GM18499 (cell line): ENCODE measurements around the gene RHNO1.

Source experiments
- ATAC-seq: cut with Tn5 transposase; IDR thresholded peaks from one replicate; pipeline ENCODE4 v1.9.1; 2021; ENCODE audit warnings: moderate number of reproducible peaks; ENCODE audit not compliant: insufficient read depth, unreplicated experiment

RHNO1 gene

GRCh38 chr12:2895511-2895910, 18.5 kb downstream of the RHNO1 start:
- ATAC-seq = no peak

- no peak for ATAC-seq
These were observed 20.4 kb downstream of the RHNO1 start for GRCh38 chr12:2897418-2897817.

GRCh38 chr12:2900642-2901041, 23.6 kb downstream of the RHNO1 start:
- ATAC-seq = no peak

DNA sequence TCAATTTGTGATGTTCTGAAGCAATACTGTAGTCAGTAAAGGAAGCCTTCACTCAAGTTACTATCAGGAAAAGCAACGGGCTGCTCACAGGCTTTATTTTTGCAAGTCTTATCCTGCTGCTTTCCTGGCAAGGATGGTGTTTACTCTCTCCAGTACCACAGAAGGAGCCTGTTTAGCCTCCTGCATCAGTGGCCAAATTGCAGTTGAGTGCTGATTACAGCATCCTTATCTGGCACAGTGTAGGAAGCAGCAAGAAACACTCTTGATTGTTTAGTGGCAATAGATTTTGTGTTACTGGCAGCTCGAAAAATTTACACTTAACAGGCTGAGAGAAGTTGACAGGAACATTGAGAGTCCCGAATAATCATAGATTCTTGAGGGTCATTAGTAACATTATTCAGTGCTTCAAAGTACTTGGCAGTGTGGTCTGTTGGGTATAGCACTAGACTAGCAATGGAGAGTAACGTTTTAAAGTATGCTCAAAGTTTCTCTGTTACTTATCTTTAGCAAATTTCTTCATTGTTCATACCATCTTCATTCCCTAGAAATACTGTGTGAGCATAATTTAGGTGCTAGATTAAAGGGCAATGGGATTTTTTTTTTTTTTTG, 25.4 kb downstream of the RHNO1 start:
- ATAC-seq = no peak

DNA sequence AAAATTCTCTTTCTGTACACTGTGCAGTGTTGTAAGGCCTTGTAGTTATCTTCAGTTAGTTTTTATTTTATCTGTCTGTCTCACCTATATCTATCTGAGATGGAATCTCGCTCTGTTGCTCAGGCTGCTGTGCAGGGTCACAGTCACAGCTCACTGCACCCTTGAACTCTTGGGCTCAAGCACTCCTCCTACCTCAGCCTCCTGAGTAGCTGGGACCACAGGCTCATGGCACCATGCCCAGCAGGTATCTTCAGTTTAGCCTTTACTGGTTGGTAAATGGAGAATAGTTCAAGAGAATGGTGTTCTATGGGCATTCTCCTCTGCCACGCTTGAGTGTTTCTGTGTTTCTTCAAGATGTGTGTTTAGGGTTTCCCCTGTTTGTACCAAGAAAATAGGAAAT, 27.2 kb downstream of the RHNO1 start:
- no peak for ATAC-seq

DNA sequence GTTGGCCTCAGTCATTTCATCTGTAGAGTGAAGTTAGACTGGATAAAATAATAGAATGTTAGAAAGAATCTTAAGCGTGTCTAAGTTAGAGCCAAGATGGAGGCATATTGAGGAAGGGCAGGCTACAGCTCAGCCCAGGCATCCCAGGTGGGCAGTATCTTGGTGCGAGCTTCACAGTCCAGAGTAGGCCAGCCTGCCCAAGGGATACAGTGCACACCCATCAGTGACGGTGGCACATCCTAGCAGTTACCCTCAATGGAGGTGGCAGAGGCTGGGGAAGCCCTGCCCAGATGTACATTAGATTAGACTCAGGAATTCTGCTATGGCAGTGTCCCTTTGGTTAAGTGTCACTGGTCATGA, 35.2 kb downstream of the RHNO1 start:
- ATAC-seq = no peak

- no peak for ATAC-seq
These were observed 42.2 kb downstream of the RHNO1 start for GRCh38 chr12:2919249-2919648.

GRCh38 chr12:2922329-2922728, 45.3 kb downstream of the RHNO1 start:
- no peak for ATAC-seq

DNA sequence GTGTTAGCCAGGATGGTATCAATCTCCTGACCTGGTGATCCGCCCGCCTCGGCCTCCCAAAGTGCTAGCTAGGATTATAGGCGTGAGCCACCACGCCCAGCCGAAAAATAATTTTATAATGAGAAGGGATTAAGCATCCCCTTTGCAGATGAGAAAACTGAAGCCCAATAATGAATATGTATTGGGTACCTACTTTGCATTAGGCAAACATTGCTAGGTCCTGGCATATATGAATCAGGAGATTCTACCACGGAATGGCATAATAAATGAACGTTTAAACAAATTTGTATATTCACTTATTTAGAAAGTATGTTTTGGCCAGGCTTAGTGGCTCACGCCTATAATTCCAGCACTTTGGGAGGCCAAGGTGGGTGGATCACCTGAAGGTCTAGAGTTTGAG, 46.0 kb downstream of the RHNO1 start:
- ATAC-seq = no peak

GRCh38 chr12:2924019-2924418, 47.0 kb downstream of the RHNO1 start:
- ATAC-seq = no peak

DNA sequence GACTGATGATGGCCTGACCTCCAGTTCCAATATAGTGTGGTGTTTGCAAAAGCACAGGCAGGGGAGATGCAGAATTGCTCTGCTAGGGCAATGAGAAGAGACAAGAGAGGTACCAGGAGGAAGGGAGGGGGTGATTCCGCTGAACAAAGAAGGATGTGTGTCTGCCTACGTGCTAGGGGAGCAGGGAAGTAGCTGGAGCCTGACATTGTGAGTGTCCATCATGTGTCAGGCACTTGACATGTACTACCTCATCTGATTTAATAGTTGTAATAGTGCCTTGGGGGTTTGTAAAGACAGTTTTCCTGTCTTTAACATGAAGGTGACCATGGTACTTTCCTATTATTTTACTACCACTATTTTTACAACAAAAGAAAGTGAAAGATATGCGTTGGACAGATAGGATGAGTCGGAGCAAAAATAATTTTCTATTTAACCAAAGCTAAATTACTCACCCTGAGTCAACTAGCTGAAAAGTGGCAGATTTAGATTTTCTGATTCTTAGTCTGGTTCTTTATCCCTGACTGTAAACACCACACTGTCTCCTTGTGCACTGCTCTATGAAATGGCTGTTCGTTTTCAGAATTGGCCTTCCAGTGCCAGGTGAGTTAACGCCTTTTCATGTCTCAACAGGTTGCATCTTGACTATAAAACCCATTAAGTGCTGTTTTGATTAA, 48.4 kb downstream of the RHNO1 start:
- ATAC-seq = no peak

DNA sequence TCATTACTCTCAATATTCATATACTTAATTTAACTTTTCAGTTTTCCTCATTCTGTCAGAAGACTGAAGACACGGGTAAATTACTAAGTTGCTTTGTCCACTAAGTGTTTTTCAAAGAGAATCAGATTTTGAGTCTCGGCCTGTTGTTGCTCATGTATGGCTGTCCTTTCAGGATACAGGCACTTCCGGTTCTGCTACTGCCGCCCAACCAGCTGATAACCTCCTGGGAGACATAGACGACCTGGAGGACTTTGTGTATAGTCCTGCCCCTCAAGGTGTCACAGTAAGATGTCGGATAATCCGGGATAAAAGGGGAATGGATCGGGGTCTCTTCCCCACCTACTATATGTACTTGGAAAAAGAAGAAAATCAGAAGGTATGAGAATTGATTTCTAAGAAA, 53.8 kb downstream of the RHNO1 start:
- no peak for ATAC-seq

- ATAC-seq = no peak
These were observed 56.6 kb downstream of the RHNO1 start for GRCh38 chr12:2933586-2933985.

DNA sequence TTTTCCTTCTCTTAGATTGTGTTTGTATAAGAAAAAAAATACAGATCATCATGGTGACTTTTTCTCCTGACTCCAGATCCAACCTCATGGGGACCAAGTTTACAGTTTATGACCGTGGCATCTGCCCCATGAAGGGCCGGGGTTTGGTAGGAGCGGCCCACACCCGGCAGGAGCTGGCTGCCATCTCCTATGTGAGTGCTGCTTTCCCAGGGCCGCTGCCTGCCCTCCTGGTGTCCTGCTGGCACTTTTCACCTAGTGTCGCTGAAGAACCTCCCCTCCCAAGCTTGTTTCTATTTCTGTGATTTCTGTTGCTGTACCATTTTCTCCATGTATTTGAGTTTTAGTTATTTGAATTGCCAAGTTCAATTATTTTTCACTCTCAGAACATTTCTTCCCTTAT, 57.3 kb downstream of the RHNO1 start:
- no peak for ATAC-seq

- no peak for ATAC-seq
These were observed 59.3 kb downstream of the RHNO1 start for GRCh38 chr12:2936301-2936700.

GRCh38 chr12:2937500-2937899, 60.5 kb downstream of the RHNO1 start:
- no peak for ATAC-seq
